Measurements from ENCODE around the gene SALL1. TPM values are rescaled to one million over a fixed set of nuclear protein-coding genes. Genes with fewer than 3 reads are reported as not detected.

SALL1 gene
- total and polyA plus RNA-seq, 9 of the 15 experiments (the other 6 are each of a cell fraction or from before 2014, with no cell fraction given) = not detected

GRCh38 chr16:51180719-51181502 is 29.8 kb upstream of the SALL1 start:
- no peak for ATAC-seq
- BruUV-seq (replicated peaks) = no TSS peak
- DNase-seq (ENCODE audit: extremely low read depth in 1 of 4, low spot score in 3 of 4) = no peak
- in situ Hi-C loops (cut with MboI) (no loop called here), intact Hi-C loops (cut with micrococcal nuclease) (no loop called here)
- Histone ChIP-seq H3K27me3 (ENCODE audit: control insufficient read depth in 2 of 2, insufficient read depth in 2 of 2, low read length in 2 of 2) (no peaks in the 10 kb centered on the region), H3K9ac (ENCODE audit: insufficient read depth in 1 of 2, low read depth in 2 of 2, low read length in 2 of 2) (no peak overlapping the region), H2AFZ (ENCODE audit: low read depth, low read length) (no peak overlapping the region), H3K4me2 (ENCODE audit: insufficient read depth, low read length) (no peak overlapping the region), H3K27ac (ENCODE audit: extremely low read depth, low read depth, low read length) (no peak overlapping the region), H3K4me1 (replicated peaks in 1 of 2; ENCODE audit: control insufficient read depth in 2 of 2, insufficient read depth in 2 of 2, low read length in 2 of 2) (no peaks in the 10 kb centered on the region), H3K79me2 (ENCODE audit: control insufficient read depth, insufficient read depth, low read length) (no peaks in the 10 kb centered on the region), H3K36me3 (ENCODE audit: control insufficient read depth, insufficient read depth, low read length) (no peaks in the 10 kb centered on the region), H3K4me3 (no peak overlapping the region), H3K9me1 (ENCODE audit: control insufficient read depth, insufficient read depth, low read length) (no peaks in the 10 kb centered on the region), H4K20me1 (replicated peaks; ENCODE audit: control insufficient read depth, insufficient read depth, low read length) (no peaks in the 10 kb centered on the region), H3K9me3 (replicated peaks; ENCODE audit: control insufficient read depth, insufficient read depth, low read depth, low read length) (no peaks in the 10 kb centered on the region)
- WGBS (ENCODE audit: insufficient coverage, low coverage, missing lambda C conversion rate) = 0% methylated on average over 4 of the region's 4 CpGs
- no peak for FAIRE-seq
- ChIA-PET POLR2A (interaction anchor here (0.5 kb wide), 1 partner anchor 722 kb away, joined by 3 read pairs; no protein-coding TSS in a partner anchor), CTCF (ENCODE audit: low intra/inter-chr PET ratio) (no interaction called here)
- TF ChIP-seq, protein P1, sequence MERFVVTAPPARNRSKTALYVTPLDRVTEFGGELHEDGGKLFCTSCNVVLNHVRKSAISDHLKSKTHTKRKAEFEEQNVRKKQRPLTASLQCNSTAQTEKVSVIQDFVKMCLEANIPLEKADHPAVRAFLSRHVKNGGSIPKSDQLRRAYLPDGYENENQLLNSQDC (CRISPR knock-in tag; IDR thresholded peaks at IDR 0.05) = no peak
- TF ChIP-seq HMGN3 (IDR thresholded peaks at IDR 0.05; ENCODE audit: borderline replicate concordance, extremely low read depth, insufficient read length, low read depth, low read length) (no peak), CC2D1A (IDR thresholded peaks at IDR 0.05) (no peak), CLOCK (CRISPR knock-in tag; IDR thresholded peaks at IDR 0.05; ENCODE audit: borderline replicate concordance) (no peak), NFE2L1 (tag; IDR thresholded peaks at IDR 0.05; ENCODE audit: borderline replicate concordance, low read depth) (no peak), GTF2F1 (IDR thresholded peaks at IDR 0.05; ENCODE audit: low read depth, low read length) (no peak)

Data from K562 (cell line).